Large intestine (tissue), 12 donors: Measurements from ENCODE around the gene SLC30A1. TPM values are rescaled to one million over a fixed set of nuclear protein-coding genes. Genes with fewer than 3 reads are reported as not detected.
"Not testable (repeated sequence)": the region's sequence is repeated elsewhere in the genome, so short reads cannot be mapped to it uniquely, and the experiment has no call there.

ENCODE experiments used
- DNase-seq, 2 donors: peaks; one replicate each; pipeline versions ENCODE4 v3.0.0 to v3.0.0-alpha.2; 2013
- H3K27ac ChIP-seq: one replicate; pipeline ENCODE4 v1.5.1; 2013; ENCODE audit warnings: low read length
- H3K27me3 ChIP-seq: 2 replicates; pipeline ENCODE4 v1.6.1; 2013; ENCODE audit warnings: low read length; ENCODE audit not compliant: control insufficient read depth, insufficient read depth
- H3K36me3 ChIP-seq: 2 replicates; pipeline ENCODE4 v1.6.1; 2013; ENCODE audit warnings: low read length; ENCODE audit not compliant: control insufficient read depth, insufficient read depth
- H3K4me1 ChIP-seq: one replicate; pipeline ENCODE4 v1.6.1; 2013; ENCODE audit warnings: low read length; ENCODE audit not compliant: control insufficient read depth, insufficient read depth
- H3K4me3 ChIP-seq: one replicate; pipeline ENCODE4 v1.5.1; 2013; ENCODE audit warnings: low read length
- H3K9me3 ChIP-seq: one replicate; pipeline ENCODE4 v1.6.1; 2013; ENCODE audit warnings: mild to moderate bottlenecking, low read depth, low read length, moderate library complexity; ENCODE audit not compliant: control insufficient read depth
- WGBS: methylation state at CpG from one replicate; pipeline ENCODE4 v1.1.5; 2013; ENCODE audit warnings: low lambda C conversion rate; ENCODE audit not compliant: insufficient coverage; 5-methylcytosine and 5-hydroxymethylcytosine counted together
- long read RNA-seq, 11 donors: transcript quantifications; one replicate each; lab custom pipeline, GENCODE V29; 2026
- polyA plus RNA-seq: library from polyadenylated mRNA; unstranded; fragments of 120-200 nt; gene quantifications from one replicate; pipeline ENCODE4 v1.2.1, GENCODE V29; 2013

The SLC30A1 gene
- polyA plus RNA-seq = 94.5 TPM
- long read RNA-seq, donor 1, full-length matches to known transcripts = 12 of 12 reads
- long read RNA-seq, donor 1, partial matches to known transcripts = 0 of 12 reads
- long read RNA-seq, donor 1, other reads (novel, unspliced or antisense) = 0 of 12 reads
- long read RNA-seq, donor 2, full-length matches to known transcripts = 37 of 37 reads
- long read RNA-seq, donor 2, partial matches to known transcripts = 0 of 37 reads
- long read RNA-seq, donor 2, other reads (novel, unspliced or antisense) = 0 of 37 reads
- long read RNA-seq, donor 3 = 0 reads
- long read RNA-seq, donor 4, full-length matches to known transcripts = 2 of 2 reads
- long read RNA-seq, donor 4, partial matches to known transcripts = 0 of 2 reads
- long read RNA-seq, donor 4, other reads (novel, unspliced or antisense) = 0 of 2 reads
- long read RNA-seq, donor 5, full-length matches to known transcripts = 21 of 21 reads
- long read RNA-seq, donor 5, partial matches to known transcripts = 0 of 21 reads
- long read RNA-seq, donor 5, other reads (novel, unspliced or antisense) = 0 of 21 reads
- long read RNA-seq, donor 6, full-length matches to known transcripts = 43 of 43 reads
- long read RNA-seq, donor 6, partial matches to known transcripts = 0 of 43 reads
- long read RNA-seq, donor 6, other reads (novel, unspliced or antisense) = 0 of 43 reads
- long read RNA-seq, donor 7, full-length matches to known transcripts = 13 of 13 reads
- long read RNA-seq, donor 7, partial matches to known transcripts = 0 of 13 reads
- long read RNA-seq, donor 7, other reads (novel, unspliced or antisense) = 0 of 13 reads
- long read RNA-seq, donor 8, full-length matches to known transcripts = 64 of 64 reads
- long read RNA-seq, donor 8, partial matches to known transcripts = 0 of 64 reads
- long read RNA-seq, donor 8, other reads (novel, unspliced or antisense) = 0 of 64 reads
- long read RNA-seq, donor 9, full-length matches to known transcripts = 24 of 24 reads
- long read RNA-seq, donor 9, partial matches to known transcripts = 0 of 24 reads
- long read RNA-seq, donor 9, other reads (novel, unspliced or antisense) = 0 of 24 reads
- long read RNA-seq, donor 10, full-length matches to known transcripts = 47 of 60 reads
- long read RNA-seq, donor 10, partial matches to known transcripts = 13 of 60 reads
- long read RNA-seq, donor 10, other reads (novel, unspliced or antisense) = 0 of 60 reads
- long read RNA-seq, donor 11, full-length matches to known transcripts = 21 of 21 reads
- long read RNA-seq, donor 11, partial matches to known transcripts = 0 of 21 reads
- long read RNA-seq, donor 11, other reads (novel, unspliced or antisense) = 0 of 21 reads

DNA sequence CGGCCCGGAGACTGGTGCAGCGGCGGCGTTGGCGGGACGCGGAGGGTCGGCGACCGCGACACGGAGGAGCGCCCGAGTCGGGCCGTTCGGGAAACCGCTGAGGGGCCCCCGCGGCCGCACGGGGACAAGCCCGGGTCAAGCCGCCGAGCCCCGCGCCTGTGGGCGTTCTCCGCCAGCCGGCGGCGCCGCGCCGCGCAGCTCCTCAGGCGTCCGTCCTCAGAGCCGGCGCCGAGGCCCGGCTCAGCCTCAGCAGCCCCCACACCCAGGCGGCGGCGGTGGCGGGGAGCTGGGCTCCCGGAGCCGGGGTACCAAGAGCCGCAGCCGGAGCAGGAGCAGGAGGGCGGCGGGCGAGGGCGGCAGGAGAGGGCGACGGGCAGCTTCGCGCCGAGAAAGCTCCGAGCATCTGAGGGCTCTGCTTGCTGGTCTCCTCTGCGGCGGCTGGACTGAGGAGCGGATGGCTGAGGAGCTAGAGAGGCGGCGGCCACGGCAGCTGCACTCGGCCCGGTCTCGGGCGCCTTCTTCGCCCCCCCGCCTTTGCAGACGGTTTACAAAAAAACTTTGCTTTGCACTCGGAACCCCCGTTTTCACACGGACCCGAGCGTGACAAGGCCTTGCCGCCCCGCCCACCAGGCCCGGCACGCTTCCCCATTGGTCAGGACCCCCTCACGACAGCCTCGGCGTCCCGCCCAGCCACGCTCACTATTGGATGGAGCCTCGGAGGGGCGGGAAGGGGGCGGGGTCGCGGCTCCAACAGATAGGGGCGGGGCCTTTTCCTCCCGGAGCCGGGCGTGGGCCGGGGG, at the start of gene SLC30A1:
Gene SLC30A1, minus strand, starts transcription at position 522 of the 800 bp plus-strand sequence. CDS start 549 bp downstream, outside the sequence.
- WGBS = no CpG with 5 or more reads among the region's 98 CpGs
- Histone ChIP-seq H3K4me1 (peaks cover 36% of the 10 kb centered on the region), H3K4me3 (peak within 1 kb of the TSS; percentile 94)

DNA sequence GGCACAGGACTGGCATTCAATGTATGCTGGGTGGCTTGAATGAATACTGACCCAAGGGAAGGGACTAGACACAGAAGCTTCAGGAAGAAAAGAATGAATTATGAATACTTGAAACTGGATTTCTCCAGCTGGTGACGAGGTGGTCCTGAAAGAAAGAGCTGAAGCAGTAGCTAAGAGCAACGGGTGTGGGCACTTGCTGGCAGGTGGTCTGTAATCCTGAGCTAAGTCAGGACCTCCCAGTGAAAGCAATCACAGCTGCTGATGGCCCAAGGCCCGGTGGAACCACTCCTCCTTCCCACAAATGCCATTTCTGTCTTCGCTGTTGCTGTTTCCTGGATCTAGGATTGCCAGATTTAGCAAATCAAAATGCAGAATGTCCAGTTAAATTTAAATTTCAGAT, 49.5 kb upstream of the SLC30A1 start:
- peaks cover 12% of the 10 kb centered on the region for H3K4me1 ChIP-seq
- H3K36me3 ChIP-seq = no peaks in the 10 kb centered on the region
- H3K9me3 ChIP-seq = peaks cover 3% of the 10 kb centered on the region
- no peak overlapping the region for H3K4me3 ChIP-seq
- DNase-seq = no peak
- 100% methylated on average over 1 of the region's 4 CpGs for WGBS
- H3K27ac ChIP-seq = no peak overlapping the region
- H3K27me3 ChIP-seq = no peaks in the 10 kb centered on the region

More for the DNA sequence above, at the start of gene SLC30A1:
- H3K36me3 ChIP-seq = peaks cover 11% of the 10 kb centered on the region
- H3K27me3 ChIP-seq = no peaks in the 10 kb centered on the region
- peaks cover 5% of the 10 kb centered on the region for H3K9me3 ChIP-seq
- DNase-seq = peak; percentile 99
- H3K27ac ChIP-seq = peak within 1 kb of the TSS; percentile 90

DNA sequence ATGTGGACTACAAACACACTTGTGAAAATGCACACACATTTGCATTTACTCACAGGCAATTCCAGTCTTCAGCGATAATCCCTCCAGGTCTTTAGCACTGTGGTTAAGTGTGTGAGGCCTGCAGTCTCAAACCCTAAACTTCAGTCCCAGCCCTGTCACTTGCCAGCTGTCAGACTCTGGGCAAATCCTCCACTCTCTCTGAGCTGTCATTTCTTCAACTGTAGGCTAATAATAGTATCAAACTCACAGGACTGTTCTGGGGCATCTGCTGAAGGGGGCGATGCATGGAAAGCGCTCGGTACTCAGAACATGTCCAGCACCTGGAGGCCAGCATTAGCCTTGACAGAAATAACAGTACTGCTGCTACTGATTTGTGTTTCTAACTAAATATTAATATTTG, 48.3 kb upstream of the SLC30A1 start:
- H3K27ac ChIP-seq = no peak overlapping the region
- H3K9me3 ChIP-seq = peaks cover 3% of the 10 kb centered on the region
- no peaks in the 10 kb centered on the region for H3K36me3 ChIP-seq
- peaks cover 12% of the 10 kb centered on the region for H3K4me1 ChIP-seq
- DNase-seq = no peak
- H3K27me3 ChIP-seq = no peaks in the 10 kb centered on the region
- WGBS = no CpG with 5 or more reads among the region's 4 CpGs
- no peak overlapping the region for H3K4me3 ChIP-seq

GRCh38 chr1:211625866-211626265, 46.9 kb upstream of the SLC30A1 start:
- DNase-seq, H3K27me3 ChIP-seq, H3K9me3 ChIP-seq, H3K4me1 ChIP-seq, H3K36me3 ChIP-seq, H3K27ac ChIP-seq, H3K4me3 ChIP-seq: not testable (repeated sequence)
- WGBS = no CpG with 5 or more reads among the region's 7 CpGs

GRCh38 chr1:211625040-211625439, 46.1 kb upstream of the SLC30A1 start:
- H3K9me3 ChIP-seq = peaks cover 3% of the 10 kb centered on the region
- H3K27me3 ChIP-seq = no peaks in the 10 kb centered on the region
- no peak overlapping the region for H3K4me3 ChIP-seq
- no peaks in the 10 kb centered on the region for H3K4me1 ChIP-seq
- peak; percentile 46 to 54 for DNase-seq
- no peaks in the 10 kb centered on the region for H3K36me3 ChIP-seq
- no CpG with 5 or more reads among the region's 2 CpGs for WGBS
- H3K27ac ChIP-seq = no peak overlapping the region

DNA sequence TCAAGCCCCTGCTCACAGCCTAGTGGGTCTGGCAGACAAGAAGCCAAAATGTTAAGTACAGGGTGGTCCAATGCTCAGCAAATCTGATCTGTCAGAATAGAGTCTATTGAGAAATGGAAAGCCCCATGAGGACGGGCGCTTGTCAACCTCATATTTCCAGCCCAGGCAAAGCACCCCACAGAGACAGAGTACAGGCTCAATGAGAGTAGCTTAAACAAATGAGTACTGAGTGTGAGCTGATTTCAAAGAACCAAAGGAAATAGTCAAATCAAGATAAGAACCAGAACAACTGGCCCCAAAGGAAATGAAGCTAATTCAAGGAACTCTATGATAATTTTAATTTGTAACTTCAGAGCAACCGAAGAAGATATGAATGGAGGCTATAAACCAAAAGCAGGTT, 44.6 kb upstream of the SLC30A1 start:
- Histone ChIP-seq H3K4me3 (no peak overlapping the region), H3K36me3 (no peaks in the 10 kb centered on the region), H3K27ac (no peak overlapping the region), H3K9me3 (peaks cover 3% of the 10 kb centered on the region), H3K4me1 (peaks cover 9% of the 10 kb centered on the region), H3K27me3 (no peaks in the 10 kb centered on the region)
- DNase-seq = no peak
- 29% methylated on average over 1 of the region's 3 CpGs for WGBS

GRCh38 chr1:211621447-211622198, 42.7 kb upstream of the SLC30A1 start:
- DNase-seq = no peak
- Histone ChIP-seq H3K36me3 (no peaks in the 10 kb centered on the region), H3K4me3 (no peak overlapping the region), H3K4me1 (peaks cover 9% of the 10 kb centered on the region), H3K27me3 (no peaks in the 10 kb centered on the region), H3K9me3 (peaks cover 3% of the 10 kb centered on the region), H3K27ac (no peak overlapping the region)
- no CpG with 5 or more reads among the region's 9 CpGs for WGBS

- no CpG with 5 or more reads among the region's 5 CpGs for WGBS
- H3K4me3 ChIP-seq = no peak overlapping the region
- H3K36me3 ChIP-seq = no peaks in the 10 kb centered on the region
Measured at GRCh38 chr1:211620097-211620496, 41.1 kb upstream of the SLC30A1 start.

More at GRCh38 chr1:211620097-211620496, 41.1 kb upstream of the SLC30A1 start:
- no peaks in the 10 kb centered on the region for H3K27me3 ChIP-seq
- peaks cover 3% of the 10 kb centered on the region for H3K9me3 ChIP-seq
- H3K27ac ChIP-seq = no peak overlapping the region
- peaks cover 9% of the 10 kb centered on the region for H3K4me1 ChIP-seq
- no peak for DNase-seq
